HG02642 (cell line): ENCODE data around the gene DVL3.

Experiments
- ATAC-seq: cut with Tn5 transposase; IDR thresholded peaks from one replicate; pipeline ENCODE4 v1.9.1; 2021; ENCODE audit warnings: mild to moderate bottlenecking; ENCODE audit not compliant: unreplicated experiment, poor library complexity

DVL3 gene

GRCh38 chr3:184209146-184209923 lies 54.2 kb downstream of the DVL3 start:
- ATAC-seq, result no peak

GRCh38 chr3:184211297-184211696 lies 56.1 kb downstream of the DVL3 start:
- no peak for ATAC-seq

- no peak for ATAC-seq
Measured at GRCh38 chr3:184211718-184212117, 56.5 kb downstream of the DVL3 start.

GRCh38 chr3:184218814-184219213 lies 63.6 kb downstream of the DVL3 start:
- ATAC-seq, result no peak

- ATAC-seq, result no peak
Measured at GRCh38 chr3:184222521-184222920, 67.3 kb downstream of the DVL3 start.
